Sigmoid colon (tissue), 7 donors: ENCODE data around the gene SYCP3. TPM values are rescaled to one million over a fixed set of nuclear protein-coding genes. Genes with fewer than 3 reads are reported as not detected.

Experiments
- DNase-seq: peaks from one replicate; pipeline ENCODE4 v3.0.0-alpha.2; 2019
- H3K27ac ChIP-seq, 4 donors: fragments of 200-600 bp; sonication (generic); one replicate each; pipeline ENCODE4 v1.5.1; 2016 to 2019; ENCODE audit warnings: mild to moderate bottlenecking in 1 of 4
- H3K27me3 ChIP-seq, 3 donors: fragments of 200-600 bp; sonication (generic); one replicate each; pipeline ENCODE4 v1.5.1; 2019; ENCODE audit warnings: mild to moderate bottlenecking in 1 of 3
- H3K36me3 ChIP-seq, 4 donors: fragments of 200-600 bp; sonication (generic); one replicate each; pipeline ENCODE4 v1.5.1; 2016 to 2019
- H3K4me1 ChIP-seq, 4 donors: fragments of 200-600 bp; sonication (generic); one replicate each; pipeline ENCODE4 v1.5.1; 2017 to 2019
- H3K4me3 ChIP-seq, 4 donors: fragments of 200-600 bp; sonication (generic); one replicate each; pipeline ENCODE4 v1.5.1; 2017 to 2019; ENCODE audit warnings: mild to moderate bottlenecking in 2 of 4, moderate library complexity in 1 of 4
- H3K9me3 ChIP-seq, 4 donors: fragments of 200-600 bp in 3 of 4; sonication (generic) in 3 of 4; one replicate each; pipeline versions ENCODE4 v1.5.1 to v1.6.1; 2013 to 2019
- CTCF ChIP-seq, 4 experiments: fragments of 450-650 bp in 3 of 4; fragments of 200-600 bp in 1 of 4; IDR thresholded peaks; one replicate each; pipeline ENCODE4 v1.5.1; 2016 to 2019; ENCODE audit warnings: antibody characterized with exemption in 4 of 4, mild to moderate bottlenecking in 3 of 4, moderate library complexity in 2 of 4
- EP300 ChIP-seq, 4 donors: sonication (generic); formaldehyde crosslinking; IDR thresholded peaks; one replicate each; pipeline ENCODE4 v1.6.1; 2017; ENCODE audit warnings: antibody characterized with exemption in 4 of 4
- POLR2A ChIP-seq, 2 donors: fragments of 450-650 bp; IDR thresholded peaks; one replicate each; pipeline ENCODE4 v1.6.1; 2016; ENCODE audit warnings: antibody characterized with exemption in 2 of 2, mild to moderate bottlenecking in 2 of 2, moderate library complexity in 2 of 2
- POLR2AphosphoS5 ChIP-seq, 4 donors: sonication (generic); formaldehyde crosslinking; IDR thresholded peaks; one replicate each; pipeline ENCODE4 v1.6.1; 2017; ENCODE audit warnings: antibody characterized with exemption in 4 of 4
- WGBS, 2 donors: extraction: QIAGEN DNeasy Blood & Tissue Kit; methylation state at CpG; one replicate each; pipeline ENCODE4 v1.1.7; 2013; 5-methylcytosine and 5-hydroxymethylcytosine counted together
- intact Hi-C: fragments of 100-400 bp; cut with DNase I; formaldehyde crosslinking; loops from one replicate; pipeline ENCODE4 v1.15.1; 2023
- polyA plus RNA-seq, 3 donors: library from polyadenylated mRNA; stranded (reverse); fragments of 200-250 nt; gene quantifications; one replicate each; pipeline ENCODE4 v1.2.3, GENCODE V29; 2013
- total RNA-seq, 4 donors: library from RNA; depleted of rRNA; stranded (reverse); fragments of >200 nt; gene quantifications; one replicate each; pipeline ENCODE4 v1.1.0, GENCODE V29; 2016
- donor health status: healthy with polysubstance abuse.
- donor health status: Bipolar disorder and iron deficiency.
- donor health status: healthy.

Gene SYCP3
- total and polyA plus RNA-seq, 7 donors = 0.14 to 0.36 (median 0.19) TPM; not detected in 4

GRCh38 chr12:101746196-101746595 lies 6.9 kb upstream of the SYCP3 start:
- Histone ChIP-seq H3K27me3 (no peaks in the 10 kb centered on the region), H3K4me3 (no peak overlapping the region), H3K36me3 (peaks cover 4 to 76% (median 27%) of the 10 kb centered on the region in 4 donors), H3K9me3 (no peaks in the 10 kb centered on the region), H3K4me1 (no peaks in the 10 kb centered on the region), H3K27ac (no peak overlapping the region)
- TF ChIP-seq CTCF (IDR thresholded peaks at IDR 0.05) = no peak
- TF ChIP-seq POLR2A (IDR thresholded peaks at IDR 0.05) = no peak
- no peak for TF ChIP-seq EP300 (IDR thresholded peaks at IDR 0.05)
- TF ChIP-seq POLR2AphosphoS5 (IDR thresholded peaks at IDR 0.05) = no peak
- intact Hi-C loops = no loop called here
- DNase-seq = no peak
- 80 to 91% methylated on average over 1 of the region's 1 CpG for whole genome bisulfite sequencing, 2 donors

DNA sequence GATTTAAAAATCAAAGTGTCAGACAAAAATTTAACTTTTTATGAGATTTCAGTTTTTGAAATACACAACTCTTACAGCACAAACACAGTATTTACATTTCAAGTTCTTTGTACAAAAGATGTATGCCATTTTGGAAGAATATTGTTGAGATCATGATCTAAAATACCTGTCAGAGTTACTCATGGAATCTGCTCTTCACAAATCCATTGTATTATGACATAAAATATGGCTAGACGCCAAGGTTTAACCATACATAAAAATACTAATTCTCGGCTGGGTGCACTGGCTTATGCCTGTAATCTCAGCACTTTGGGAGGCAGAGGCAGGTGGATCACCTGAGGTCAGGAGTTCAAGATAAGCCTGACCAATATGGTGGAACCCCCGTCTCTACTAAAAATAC lies 6.2 kb upstream of the SYCP3 start:
- H3K27me3 ChIP-seq = no peaks in the 10 kb centered on the region
- peaks cover 4 to 74% (median 27%) of the 10 kb centered on the region in 4 donors for H3K36me3 ChIP-seq
- no peak overlapping the region for H3K27ac ChIP-seq
- DNase-seq = no peak
- TF ChIP-seq POLR2A (IDR thresholded peaks at IDR 0.05) = no peak
- no peak for TF ChIP-seq CTCF (IDR thresholded peaks at IDR 0.05)
- no peak for TF ChIP-seq POLR2AphosphoS5 (IDR thresholded peaks at IDR 0.05)
- no peak for TF ChIP-seq EP300 (IDR thresholded peaks at IDR 0.05)
- WGBS, 2 donors = 64 to 85% methylated on average over 3 of the region's 3 CpGs
- intact Hi-C loops = no loop called here
- no peaks in the 10 kb centered on the region for H3K9me3 ChIP-seq
- no peak overlapping the region for H3K4me3 ChIP-seq
- H3K4me1 ChIP-seq = no peaks in the 10 kb centered on the region

DNA sequence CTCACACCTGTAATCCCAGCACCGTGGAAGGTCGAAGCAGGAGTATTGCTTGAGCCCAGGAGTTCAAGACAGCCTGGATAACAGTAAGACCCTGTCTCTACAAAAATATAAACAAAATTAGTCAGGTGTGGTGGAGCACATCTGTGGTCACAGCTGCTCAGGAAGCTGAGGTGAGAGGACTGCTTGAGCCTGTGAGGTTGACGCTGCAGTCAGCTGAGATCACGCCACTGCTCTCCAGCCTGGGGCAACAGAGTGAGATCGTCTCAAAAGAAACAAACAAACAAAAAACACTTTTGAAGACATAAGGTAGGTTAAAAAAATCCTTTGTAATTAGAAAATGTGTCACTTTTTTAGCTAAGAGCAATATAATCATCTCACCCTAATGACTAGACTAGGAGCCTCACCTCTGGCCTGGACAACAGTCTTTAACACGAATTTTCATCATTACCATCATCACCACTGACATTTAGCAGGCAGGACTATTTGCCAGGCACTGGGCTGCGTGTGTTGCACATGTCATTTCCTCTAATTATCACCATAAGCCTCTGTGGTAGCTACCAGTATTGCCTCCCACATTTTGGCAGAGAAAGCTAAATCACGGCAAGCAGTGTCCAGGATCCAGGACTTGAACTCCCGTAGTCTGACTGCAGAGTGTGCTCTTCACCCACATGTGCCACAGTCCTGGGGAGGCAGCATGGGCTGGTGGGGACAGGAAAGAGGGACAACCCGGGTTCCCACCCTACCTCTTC lies 4.6 kb upstream of the SYCP3 start:
- Histone ChIP-seq H3K4me3 (no peak overlapping the region), H3K4me1 (no peaks in the 10 kb centered on the region), H3K36me3 (peaks cover 4 to 68% (median 30%) of the 10 kb centered on the region in 4 donors), H3K27me3 (no peaks in the 10 kb centered on the region), H3K9me3 (no peaks in the 10 kb centered on the region), H3K27ac (no peak overlapping the region)
- TF ChIP-seq POLR2A (IDR thresholded peaks at IDR 0.05) (no peak), CTCF (IDR thresholded peaks at IDR 0.05) (no peak), POLR2AphosphoS5 (IDR thresholded peaks at IDR 0.05) (no peak), EP300 (IDR thresholded peaks at IDR 0.05) (no peak)
- intact Hi-C loops = no loop called here
- 65 to 76% methylated on average over 10 of the region's 10 CpGs for WGBS, 2 donors
- no peak for DNase-seq

DNA sequence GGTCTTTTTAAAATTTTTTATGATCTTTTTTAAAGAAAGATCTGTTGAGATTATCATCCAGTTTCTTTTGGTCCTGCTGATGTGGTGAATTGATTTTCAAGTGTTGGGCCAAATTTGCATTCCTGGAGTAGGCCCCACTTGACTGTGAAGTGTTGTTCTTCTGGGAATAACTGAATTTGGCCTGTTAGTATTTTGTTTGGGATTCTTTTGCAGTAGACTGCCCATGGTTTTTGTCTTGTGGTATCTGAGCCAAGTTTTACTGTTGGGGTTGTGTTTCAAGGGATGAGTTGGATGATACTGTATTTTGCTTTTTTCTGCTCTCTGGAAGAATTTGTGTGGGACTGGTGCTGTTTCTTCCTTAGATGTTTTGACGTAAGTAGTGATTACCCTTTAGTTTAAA lies 4.0 kb upstream of the SYCP3 start:
- Histone ChIP-seq H3K36me3 (peaks cover 4 to 68% (median 30%) of the 10 kb centered on the region in 4 donors), H3K27me3 (no peaks in the 10 kb centered on the region), H3K27ac (no peak overlapping the region), H3K4me3 (no peak overlapping the region), H3K9me3 (no peaks in the 10 kb centered on the region), H3K4me1 (no peaks in the 10 kb centered on the region)
- DNase-seq = no peak
- intact Hi-C loops = no loop called here
- TF ChIP-seq POLR2AphosphoS5 (IDR thresholded peaks at IDR 0.05) (no peak), EP300 (IDR thresholded peaks at IDR 0.05) (no peak), POLR2A (IDR thresholded peaks at IDR 0.05) (no peak), CTCF (IDR thresholded peaks at IDR 0.05) (no peak)
- WGBS, 2 donors = 84 to 89% methylated on average over 1 of the region's 1 CpG
